Measurements from ENCODE around the gene CDCA7L.
"Not testable (repeated sequence)": the region's sequence is repeated elsewhere in the genome, so short reads cannot be mapped to it uniquely, and the experiment has no call there.

The CDCA7L gene

DNA sequence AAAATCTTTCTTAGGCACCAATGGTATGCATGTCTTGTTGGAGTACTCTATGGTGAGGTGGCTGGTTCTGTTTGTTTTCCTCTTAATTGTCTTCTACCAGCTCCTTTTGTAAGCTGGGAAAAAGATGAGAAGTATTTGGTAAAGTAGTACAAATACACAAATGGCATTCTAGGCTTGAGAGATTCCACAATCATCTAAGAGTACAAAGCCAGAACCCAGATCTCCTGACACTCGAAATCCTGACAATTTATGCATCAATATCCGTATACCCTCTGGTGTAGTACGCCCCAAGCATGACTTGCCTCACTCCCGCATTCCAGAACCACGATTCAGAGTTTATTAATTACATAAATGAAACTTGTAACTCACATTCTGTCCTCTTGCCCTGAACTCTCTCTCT is 43.5 kb downstream of the CDCA7L start:
- DNase-seq: no peak

DNA sequence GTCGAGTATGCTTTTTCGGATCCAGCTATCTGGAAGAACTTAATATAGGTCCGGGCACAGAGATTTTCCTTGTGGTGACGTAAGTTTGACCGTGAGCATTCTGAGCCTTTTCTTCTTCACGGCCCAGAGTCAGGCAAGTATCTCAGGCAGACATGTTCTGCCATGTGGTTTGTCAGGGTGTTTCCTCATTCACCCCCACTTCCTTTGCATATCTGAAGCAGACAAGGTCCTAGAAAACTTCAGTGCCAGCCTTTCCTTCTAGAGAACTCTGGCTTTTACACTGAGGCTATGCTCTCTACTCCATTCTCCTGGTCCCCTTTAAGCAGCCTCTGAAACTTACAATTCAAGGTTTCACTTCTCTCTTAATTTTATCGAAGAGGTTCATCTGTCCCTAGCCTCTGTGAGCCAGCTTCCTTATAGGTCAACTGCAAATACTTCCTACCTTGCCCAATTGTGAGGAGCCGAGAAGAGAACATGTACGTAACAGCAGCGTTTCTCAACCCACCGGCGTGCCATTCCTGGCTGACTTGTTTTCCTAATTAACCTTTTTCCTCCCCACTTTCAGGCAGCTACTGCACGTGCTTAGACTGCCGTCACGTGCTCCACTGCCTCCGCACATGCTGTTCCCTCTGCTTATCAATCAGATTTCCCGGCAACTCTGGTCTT is 47.3 kb downstream of the CDCA7L start:
- no peak for DNase-seq

DNA sequence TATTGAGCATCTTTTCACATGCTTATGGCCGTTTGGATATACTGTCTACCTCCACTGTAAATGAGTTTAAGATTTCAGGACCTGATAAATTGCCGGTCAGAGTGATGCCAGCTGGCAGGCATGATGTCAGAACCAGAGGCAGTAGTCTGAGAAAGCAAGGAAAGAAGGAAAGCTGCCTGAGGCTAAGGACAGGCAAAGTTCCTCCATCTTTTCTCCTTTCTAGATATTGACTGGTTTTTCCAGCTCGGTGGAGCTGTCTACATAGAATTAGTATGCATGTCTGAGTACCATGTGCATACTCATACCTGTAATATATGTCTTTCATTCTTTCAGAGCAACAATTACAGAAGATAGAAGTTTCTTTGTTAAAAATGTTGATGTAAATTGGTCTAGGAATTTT is 52.3 kb downstream of the CDCA7L start:
- DNase-seq: no peak

DNA sequence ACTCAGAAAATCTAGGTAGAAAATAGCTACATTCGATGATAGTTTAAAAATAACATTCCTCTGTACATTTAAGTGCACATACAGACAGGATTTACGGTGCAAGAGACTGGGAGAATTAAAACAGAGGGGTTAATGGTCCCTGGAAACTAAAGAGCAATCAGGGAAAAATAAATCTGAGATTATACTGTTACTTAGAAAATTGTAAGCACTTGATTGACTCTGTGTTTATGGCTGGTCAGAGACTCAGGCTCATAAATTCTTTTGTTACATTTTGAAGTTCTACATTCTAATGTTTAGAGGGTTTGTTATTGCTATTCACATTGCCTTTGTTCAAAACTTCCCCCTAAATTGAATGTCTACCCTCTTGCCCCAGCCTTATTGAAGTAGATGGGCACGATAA is 54.4 kb downstream of the CDCA7L start:
- no peak for DNase-seq

DNA sequence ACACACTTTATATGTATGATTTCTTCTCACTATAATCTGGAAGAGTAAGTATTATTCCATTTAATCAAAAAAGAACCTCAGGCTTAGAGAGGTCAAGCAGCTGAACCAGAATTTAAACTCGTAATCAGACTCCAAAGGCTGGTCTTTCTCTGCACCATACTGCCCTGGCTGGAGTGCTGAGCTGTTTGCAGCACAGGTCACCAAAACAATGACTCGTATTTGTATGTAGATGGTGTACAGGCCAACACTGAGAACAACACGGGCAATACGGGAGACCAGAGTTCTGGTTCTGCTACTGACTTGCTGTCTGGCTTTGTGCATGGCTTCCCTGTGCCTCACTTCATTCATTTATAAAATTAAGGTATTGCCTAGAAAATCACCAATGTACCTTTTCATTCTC is 57.9 kb downstream of the CDCA7L start:
- DNase-seq: no peak

DNA sequence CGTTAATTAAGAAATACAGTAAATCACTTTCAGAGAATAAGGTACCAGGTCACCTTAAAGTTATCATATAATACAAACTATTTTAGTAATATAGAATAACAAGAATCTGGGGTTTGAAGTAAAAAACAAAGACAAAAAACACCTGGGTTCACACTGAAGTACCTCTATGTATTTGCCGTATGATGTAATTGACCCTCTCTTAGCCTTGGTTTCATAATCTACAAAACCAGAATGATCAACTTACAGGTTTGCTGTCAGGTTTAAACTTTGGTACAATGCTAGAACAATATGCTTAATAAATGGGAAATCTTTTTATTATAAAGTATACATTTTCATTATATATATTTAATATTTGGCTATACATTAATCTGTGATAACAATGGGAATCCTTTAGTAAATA is 58.3 kb downstream of the CDCA7L start:
- no peak for DNase-seq

DNA sequence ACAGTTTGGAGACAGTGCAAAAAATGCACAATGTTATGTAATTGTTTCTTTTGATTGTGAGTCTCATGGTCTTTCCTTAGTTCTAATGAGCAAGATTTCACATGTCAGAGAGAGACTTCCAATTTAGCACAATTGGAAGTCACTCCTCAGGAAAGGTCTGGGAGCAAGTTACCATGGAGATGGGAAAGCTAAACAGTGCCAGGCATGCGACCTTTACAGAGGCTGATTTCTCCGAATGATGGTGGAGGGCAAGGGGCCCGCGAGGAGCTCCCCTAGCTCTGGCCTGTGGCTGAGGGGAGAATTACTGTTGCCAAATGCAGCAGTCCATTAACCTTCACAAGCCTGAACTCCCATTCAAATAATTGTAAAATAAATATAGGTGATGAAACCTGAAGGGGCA is 59.3 kb downstream of the CDCA7L start:
- DNase-seq: no peak

DNA sequence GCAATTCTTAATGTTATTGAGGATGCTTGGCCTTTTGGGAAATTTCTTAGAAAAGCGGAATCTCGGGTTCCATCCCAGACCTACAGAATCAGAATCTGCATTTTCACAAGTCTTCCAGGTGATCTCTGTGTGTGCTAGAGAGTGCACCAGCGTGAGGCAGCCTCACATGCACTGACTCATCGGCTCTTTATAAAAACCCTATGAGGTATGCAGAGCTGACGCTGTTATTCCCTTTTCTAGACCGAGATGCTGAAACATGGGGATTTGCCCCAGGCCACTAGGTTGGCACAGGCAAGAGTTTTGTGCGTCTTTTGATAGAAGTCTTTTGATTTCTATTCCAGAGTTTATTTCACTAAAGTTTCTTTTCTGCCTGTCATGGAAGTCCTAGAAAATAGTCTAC is 61.2 kb downstream of the CDCA7L start:
- DNase-seq: no peak

DNA sequence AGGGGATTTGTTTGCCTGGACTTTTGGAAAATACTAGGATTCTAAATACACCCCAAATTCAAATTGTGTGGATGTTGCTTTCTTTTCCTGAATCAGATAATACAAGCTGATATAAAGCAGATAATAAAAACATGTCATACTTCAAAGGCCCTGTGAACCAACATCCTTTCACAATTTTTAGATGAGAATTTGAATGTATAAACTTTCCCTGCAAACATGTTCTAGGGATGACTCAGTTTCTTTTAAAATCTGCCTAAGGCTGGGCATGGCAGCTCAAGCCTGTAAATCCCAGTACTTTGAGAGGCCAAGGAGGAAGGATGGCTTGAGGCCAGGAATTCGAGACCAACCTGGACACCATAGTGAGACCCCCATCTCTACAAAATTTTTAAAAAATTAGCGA is 62.2 kb downstream of the CDCA7L start:
- DNase-seq: not testable (repeated sequence)

DNA sequence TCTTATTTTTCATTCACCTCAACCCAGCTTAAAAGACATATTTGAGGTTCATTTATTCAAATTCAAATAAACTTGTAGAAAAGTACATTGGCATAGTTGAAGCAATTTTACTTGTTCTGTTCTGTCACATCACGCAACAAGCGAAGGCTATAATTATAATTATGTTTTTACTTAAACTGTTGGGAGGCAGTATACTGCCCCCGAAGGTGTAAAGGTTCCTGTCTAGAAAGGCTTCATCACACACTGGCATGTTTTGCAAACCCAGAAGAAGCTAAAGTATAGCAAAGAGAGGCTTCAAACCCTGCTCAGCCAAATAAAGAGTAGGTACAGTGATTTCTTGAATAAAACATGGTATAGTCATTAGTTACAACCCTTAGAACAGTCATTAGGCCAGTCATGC is 62.6 kb downstream of the CDCA7L start:
- DNase-seq: no peak

DNA sequence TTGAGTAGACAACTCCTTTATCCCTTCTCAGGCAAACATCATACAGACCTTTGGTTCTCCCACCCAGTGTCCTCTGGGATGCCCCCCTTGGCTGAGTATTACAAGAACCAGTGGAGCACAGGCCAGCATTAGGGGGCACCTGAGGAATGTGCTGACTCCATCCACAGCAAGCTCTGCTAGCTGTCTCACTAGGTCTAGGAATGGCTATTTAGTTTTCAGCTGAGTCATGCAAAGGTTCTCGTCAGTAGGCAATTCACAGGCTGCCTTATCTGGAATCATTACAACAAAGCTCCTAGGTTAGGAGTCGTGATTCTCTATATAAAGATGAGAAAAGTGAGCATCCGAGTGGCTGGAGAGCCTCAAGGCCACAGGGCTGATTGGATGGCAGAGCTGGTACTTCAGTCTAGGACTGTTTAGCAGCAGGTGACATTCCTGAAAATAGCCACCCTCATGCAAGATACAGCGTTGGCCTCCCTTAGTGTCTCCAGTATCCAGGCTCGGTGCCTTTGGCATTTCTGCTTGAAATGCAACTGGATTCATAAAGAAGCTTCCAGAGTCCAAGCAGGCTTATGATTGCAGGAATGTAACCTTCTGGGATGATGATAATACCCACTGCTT is 75.8 kb downstream of the CDCA7L start:
- no peak for DNase-seq

DNA sequence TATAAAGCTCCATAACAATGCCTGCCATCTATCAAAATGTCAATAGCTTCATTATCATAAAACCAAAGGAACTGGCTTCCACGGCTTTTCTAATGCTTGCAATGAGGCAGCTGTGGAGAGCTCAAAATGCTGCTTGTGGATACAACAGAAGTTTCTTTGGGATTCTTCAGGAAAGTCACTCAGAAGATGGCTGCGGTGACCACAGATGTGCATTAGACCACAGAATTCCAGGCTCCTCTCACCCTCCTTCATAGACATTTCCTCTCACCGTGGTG is 77.2 kb downstream of the CDCA7L start:
- DNase-seq: no peak

DNA sequence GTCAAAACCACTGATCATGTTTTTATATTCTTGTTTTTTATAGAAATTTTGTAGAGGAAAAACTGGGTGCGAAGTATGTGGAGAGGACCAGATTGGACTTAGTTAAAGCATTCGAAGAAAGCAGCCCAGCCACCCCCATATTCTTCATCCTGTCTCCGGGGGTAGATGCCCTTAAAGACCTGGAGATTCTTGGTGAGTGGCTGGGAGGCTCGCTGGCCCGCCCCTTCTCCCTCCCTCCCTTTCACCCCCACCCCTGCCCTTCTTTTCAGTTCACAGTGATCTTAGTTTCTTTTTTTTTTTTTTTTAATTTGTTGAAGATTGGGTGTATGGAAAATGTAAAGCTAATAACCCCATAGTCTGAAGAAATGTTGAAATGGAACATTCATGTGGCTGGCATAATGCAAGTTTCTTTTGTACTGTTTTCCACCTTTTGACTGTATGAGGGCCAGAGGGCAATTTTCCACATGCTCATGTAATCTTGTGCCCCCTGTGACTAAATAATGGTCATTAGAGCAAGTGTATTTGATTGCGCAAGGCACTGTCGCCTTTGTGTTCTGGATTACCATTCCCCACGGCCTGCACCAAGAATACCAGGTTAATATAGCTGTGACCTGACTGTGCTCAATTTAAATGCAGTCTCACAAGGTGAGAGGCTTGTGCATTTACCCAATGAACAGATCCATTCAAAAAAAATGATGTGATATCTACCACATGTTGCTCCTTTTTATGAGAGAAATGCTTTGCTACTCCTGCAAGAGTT is 77.7 kb downstream of the CDCA7L start:
- DNase-seq: no peak

DNA sequence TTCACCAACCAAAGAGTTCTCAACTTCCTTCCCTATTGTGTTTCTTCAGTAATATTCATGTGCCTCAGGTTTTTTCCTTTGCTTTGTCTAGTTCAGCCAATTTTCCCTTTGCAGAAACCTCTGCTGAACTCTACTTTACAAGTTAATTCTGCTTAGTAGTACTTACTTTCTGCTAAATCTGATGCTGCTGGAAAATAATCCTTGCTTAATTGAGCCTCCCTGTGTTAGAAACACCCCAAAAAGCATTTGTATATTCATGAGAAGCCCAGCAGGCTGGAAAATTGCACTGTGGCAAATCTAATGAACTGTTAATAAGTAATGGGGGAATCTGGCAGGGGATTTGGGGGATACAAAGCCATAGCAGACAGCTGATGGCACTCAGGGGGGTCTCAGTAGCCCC is 78.5 kb downstream of the CDCA7L start:
- no peak for DNase-seq

DNA sequence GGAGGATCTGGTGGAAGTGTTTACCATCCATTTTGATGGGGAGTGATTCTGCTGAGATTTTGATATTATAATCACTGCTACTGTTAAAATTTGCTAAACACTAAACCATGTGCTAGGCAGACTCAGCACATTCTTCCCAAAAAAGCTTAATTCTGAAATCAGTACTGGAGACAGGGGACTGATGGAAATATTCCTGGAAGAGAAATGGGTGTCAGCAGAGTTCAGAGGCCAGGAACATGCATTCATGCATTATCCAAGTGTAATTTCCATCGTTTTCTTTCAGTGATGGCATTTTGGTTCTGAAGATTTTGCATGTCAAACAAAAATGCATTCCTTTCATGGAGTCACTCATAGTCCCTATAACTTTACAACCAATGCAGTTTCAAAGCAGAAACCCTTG is 79.0 kb downstream of the CDCA7L start:
- no peak for DNase-seq

DNA sequence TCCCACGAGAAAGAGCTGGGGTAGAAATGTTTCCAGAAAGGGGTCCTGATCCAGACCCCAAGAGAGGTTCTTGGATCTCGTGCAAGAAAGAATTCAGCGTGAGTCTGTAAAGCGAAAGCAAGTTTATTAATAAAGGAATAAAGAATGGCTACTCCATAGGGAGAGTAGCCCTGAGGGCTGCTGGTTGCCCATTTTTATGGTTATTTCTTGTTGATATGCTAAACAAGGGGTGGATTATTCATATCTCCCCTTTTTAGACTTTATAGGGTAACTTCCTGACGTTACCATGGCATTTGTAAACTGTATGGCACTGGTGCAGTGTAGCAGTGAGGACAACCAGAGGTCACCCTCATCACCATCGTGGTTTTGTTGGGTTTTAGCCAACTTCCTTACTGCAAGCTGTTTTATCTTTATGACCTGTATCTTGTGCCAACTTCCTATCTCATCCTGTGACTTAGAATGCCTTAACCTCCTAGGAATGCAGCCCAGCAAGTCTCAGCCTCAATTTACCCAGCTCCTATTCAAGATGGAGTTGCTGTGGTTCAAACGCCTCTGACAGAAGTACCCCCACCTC is 80.0 kb downstream of the CDCA7L start:
- not testable (repeated sequence) for DNase-seq

DNA sequence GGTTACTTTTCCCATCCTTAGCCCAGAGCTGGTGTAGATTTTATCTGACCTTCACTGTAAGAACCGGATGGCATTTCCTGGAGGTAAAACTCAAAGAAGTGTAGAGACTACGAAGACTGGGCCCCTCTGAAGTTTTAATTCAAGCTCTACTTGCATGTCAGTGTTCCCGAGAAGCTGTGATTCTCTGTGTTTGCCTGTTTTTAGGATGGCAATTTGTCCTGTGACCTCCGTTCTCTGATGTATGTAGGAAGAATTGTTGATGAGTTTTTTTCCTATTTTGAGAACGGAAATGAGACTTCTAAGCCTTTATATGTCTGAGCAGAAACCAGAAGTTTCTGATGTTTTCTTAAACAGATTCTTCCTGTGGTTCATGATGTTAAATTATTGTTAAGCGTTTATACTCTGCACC is 94.1 kb downstream of the CDCA7L start:
- no peak for DNase-seq

Measured in cortex of kidney (tissue), 1 donor.